Endothelial cell (in vitro differentiated cells): ENCODE measurements around the gene P2RX4. TPM values are rescaled to one million over a fixed set of nuclear protein-coding genes. Genes with fewer than 3 reads are reported as not detected.

Experiments used
- DNase-seq: peaks from one replicate; pipeline ENCODE4 v3.0.0; 2021; ENCODE audit warnings: low spot score
- H3K27ac Mint-ChIP-seq: one replicate; pipeline ENCODE4 v1.8.0; 2021; ENCODE audit warnings: mixed read lengths, inconsistent platforms; ENCODE audit not compliant: unreplicated experiment
- H3K27me3 Mint-ChIP-seq: one replicate; pipeline ENCODE4 v1.8.0; 2021; ENCODE audit warnings: mild to moderate bottlenecking, moderate library complexity, mixed read lengths, inconsistent platforms; ENCODE audit not compliant: unreplicated experiment
- H3K36me3 Mint-ChIP-seq: one replicate; pipeline ENCODE4 v1.8.0; 2021; ENCODE audit warnings: mild to moderate bottlenecking, low read depth, mixed read lengths, inconsistent platforms; ENCODE audit not compliant: unreplicated experiment
- H3K4me1 Mint-ChIP-seq: one replicate; pipeline ENCODE4 v1.8.0; 2021; ENCODE audit warnings: mild to moderate bottlenecking, mixed read lengths, inconsistent platforms; ENCODE audit not compliant: unreplicated experiment
- H3K4me3 Mint-ChIP-seq: one replicate; pipeline ENCODE4 v1.8.0; 2021; ENCODE audit warnings: mild to moderate bottlenecking, mixed read lengths, inconsistent platforms; ENCODE audit not compliant: unreplicated experiment
- H3K9me3 Mint-ChIP-seq: one replicate; pipeline ENCODE4 v1.8.0; 2021; ENCODE audit warnings: mixed read lengths, inconsistent platforms; ENCODE audit not compliant: unreplicated experiment
- total RNA-seq: library from RNA; stranded (reverse); fragmentation: NEBNext Ultra II Directional; extraction: Animal tissue kit (Norgen Biotek cat#: 25700); gene quantifications from one replicate; pipeline ENCODE4 v1.2.1, GENCODE V29; 2021; ENCODE audit not compliant: unreplicated experiment
- TF ChIP-seq, protein P1 (sequence below): fragments of 200-600 bp; sonication (generic); IDR thresholded peaks from one replicate; pipeline ENCODE4 v1.5.0; 2021; ENCODE audit warnings: antibody characterized with exemption; ENCODE audit not compliant: unreplicated experiment

P2RX4 gene
- total RNA-seq, 1 donor from 2014 or later: 20.0 TPM

GRCh38 chr12:121172145-121172544 lies 37.8 kb upstream of the P2RX4 start:
- TF ChIP-seq, protein P1, sequence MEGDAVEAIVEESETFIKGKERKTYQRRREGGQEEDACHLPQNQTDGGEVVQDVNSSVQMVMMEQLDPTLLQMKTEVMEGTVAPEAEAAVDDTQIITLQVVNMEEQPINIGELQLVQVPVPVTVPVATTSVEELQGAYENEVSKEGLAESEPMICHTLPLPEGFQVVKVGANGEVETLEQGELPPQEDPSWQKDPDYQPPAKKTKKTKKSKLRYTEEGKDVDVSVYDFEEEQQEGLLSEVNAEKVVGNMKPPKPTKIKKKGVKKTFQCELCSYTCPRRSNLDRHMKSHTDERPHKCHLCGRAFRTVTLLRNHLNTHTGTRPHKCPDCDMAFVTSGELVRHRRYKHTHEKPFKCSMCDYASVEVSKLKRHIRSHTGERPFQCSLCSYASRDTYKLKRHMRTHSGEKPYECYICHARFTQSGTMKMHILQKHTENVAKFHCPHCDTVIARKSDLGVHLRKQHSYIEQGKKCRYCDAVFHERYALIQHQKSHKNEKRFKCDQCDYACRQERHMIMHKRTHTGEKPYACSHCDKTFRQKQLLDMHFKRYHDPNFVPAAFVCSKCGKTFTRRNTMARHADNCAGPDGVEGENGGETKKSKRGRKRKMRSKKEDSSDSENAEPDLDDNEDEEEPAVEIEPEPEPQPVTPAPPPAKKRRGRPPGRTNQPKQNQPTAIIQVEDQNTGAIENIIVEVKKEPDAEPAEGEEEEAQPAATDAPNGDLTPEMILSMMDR: no peak
- no peak overlapping the region for H3K27ac Mint-ChIP-seq
- peaks cover under 1% of the 10 kb centered on the region for H3K4me1 Mint-ChIP-seq
- no peaks in the 10 kb centered on the region for H3K9me3 Mint-ChIP-seq
- H3K27me3 Mint-ChIP-seq: no peaks in the 10 kb centered on the region
- no peaks in the 10 kb centered on the region for H3K36me3 Mint-ChIP-seq
- no peak overlapping the region for H3K4me3 Mint-ChIP-seq
- DNase-seq: no peak

- H3K27me3 Mint-ChIP-seq: no peaks in the 10 kb centered on the region
- TF ChIP-seq, protein P1: no peak
These were observed 34.4 kb upstream of the P2RX4 start for GRCh38 chr12:121175383-121176119.

GRCh38 chr12:121176826-121177529 lies 33.0 kb upstream of the P2RX4 start:
- Mint-ChIP-seq H3K27me3 (no peaks in the 10 kb centered on the region), H3K36me3 (peaks cover 1% of the 10 kb centered on the region), H3K4me3 (no peak overlapping the region), H3K27ac (no peak overlapping the region), H3K9me3 (no peaks in the 10 kb centered on the region), H3K4me1 (peaks cover 3% of the 10 kb centered on the region)
- no peak for DNase-seq
- TF ChIP-seq, protein P1: no peak

More at GRCh38 chr12:121175383-121176119, 34.4 kb upstream of the P2RX4 start:
- Mint-ChIP-seq H3K36me3 (no peaks in the 10 kb centered on the region), H3K27ac (no peak overlapping the region), H3K9me3 (no peaks in the 10 kb centered on the region), H3K4me3 (no peak overlapping the region), H3K4me1 (peaks cover 3% of the 10 kb centered on the region)
- DNase-seq: no peak

DNA sequence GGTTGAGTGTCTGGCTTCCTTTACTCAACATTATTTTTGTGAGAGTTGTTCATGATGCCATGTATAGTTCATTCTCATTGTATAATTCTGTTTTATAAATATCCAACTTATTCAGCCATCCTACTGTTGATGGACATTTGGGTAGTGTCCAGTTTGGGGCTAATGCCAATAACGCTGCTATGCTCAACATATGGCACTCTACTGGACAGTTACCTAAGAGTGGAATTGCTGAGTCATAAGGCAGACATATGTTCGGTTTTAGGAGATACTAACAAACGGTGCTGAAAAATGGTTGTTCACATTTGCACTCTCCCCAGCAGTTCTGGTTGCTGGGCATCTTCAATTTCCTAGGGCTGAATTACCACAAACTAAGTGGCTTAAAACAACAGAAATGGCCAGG lies 28.7 kb upstream of the P2RX4 start:
- peaks cover 3% of the 10 kb centered on the region for H3K4me1 Mint-ChIP-seq
- no peak overlapping the region for H3K4me3 Mint-ChIP-seq
- H3K27ac Mint-ChIP-seq: no peak overlapping the region
- no peak for DNase-seq
- H3K27me3 Mint-ChIP-seq: no peaks in the 10 kb centered on the region
- TF ChIP-seq, protein P1: no peak
- peaks cover 3% of the 10 kb centered on the region for H3K36me3 Mint-ChIP-seq
- H3K9me3 Mint-ChIP-seq: no peaks in the 10 kb centered on the region
